HCT116 (cell line): ENCODE measurements around the gene SPRR5. TPM values are rescaled to one million over a fixed set of nuclear protein-coding genes. Genes with fewer than 3 reads are reported as not detected.

ENCODE experiments used
- ATAC-seq: fragments of 200-7000 bp; cut with Tn5 transposase; 2 replicates; pipeline ENCODE4 v1.9.1; 2020; ENCODE audit warnings: mild to moderate bottlenecking, moderate library complexity
- BruUV-seq: library from RNA; stranded (reverse); fragments of 400-500 nt; replicated peaks from 2 replicates; lab custom pipeline; 2021; lab: Mats Ljungman, UMichigan
- CTCF ChIA-PET: fragments of 300-600 bp; sonication (Branson Sonifier 250); formaldehyde crosslinking; loops from one replicate; lab custom pipeline; 2021; ENCODE audit warnings: antibody characterized with exemption; lab: Charles Lee
- POLR2A ChIA-PET: fragments of 300-600, 350-600 bp; sonication (Branson Sonifier 250); formaldehyde crosslinking; loops from one replicate; lab custom pipeline; 2021; ENCODE audit warnings: antibody characterized with exemption; lab: Charles Lee
- RAD21 ChIA-PET, 2 experiments: fragments of 300-600 bp; sonication (Branson Sonifier 250); formaldehyde crosslinking; loops; one replicate each; lab custom pipeline; 2023; ENCODE audit warnings: low total read pairs in 2 of 2; ENCODE audit not compliant: uncharacterized antibody in 2 of 2, unreplicated experiment in 2 of 2, low non-redundant PET in 1 of 2; lab: Charles Lee
- DNase-seq: peaks from one replicate; pipeline ENCODE4 v3.0.0-alpha.2; 2010; ENCODE audit warnings: low read depth, low spot score
- H2AFZ ChIP-seq: fragments of 200-600 bp; shearing (Covaris generic), sonication (generic); 2 replicates; pipeline ENCODE4 v1.6.1; 2017; ENCODE audit warnings: low read depth, mixed run types, mixed read lengths, antibody characterized with exemption, low read length; ENCODE audit not compliant: poor library complexity, severe bottlenecking
- H3K27ac ChIP-seq: 2 replicates; pipeline ENCODE4 v1.5.1; 2012; ENCODE audit warnings: low read depth, low read length
- H3K27me3 ChIP-seq: fragments of 200-600 bp; sonication (generic); 2 replicates; pipeline ENCODE4 v1.6.1; 2016; ENCODE audit warnings: mixed run types, low read length, mixed read lengths; ENCODE audit not compliant: insufficient read depth
- H3K36me3 ChIP-seq, 2 experiments: fragments of 200-500 bp in 1 of 2; fragments of 200-600 bp in 1 of 2; sonication (Bioruptor generic) in 1 of 2; sonication (generic) in 1 of 2; 2 replicates each; pipeline versions ENCODE4 v1.5.1 to v1.6.1; 2014 to 2016; ENCODE audit warnings: low read length in 2 of 2, inconsistent platforms in 1 of 2, mixed read lengths in 1 of 2, mixed run types in 1 of 2; ENCODE audit not compliant: insufficient read depth in 2 of 2, control insufficient read depth in 1 of 2
- H3K4me1 ChIP-seq, 2 experiments: fragments of 200-600 bp in 1 of 2; sonication (generic) in 1 of 2; 2 replicates each; pipeline versions ENCODE4 v1.5.1 to v1.6.1; 2012 to 2017; ENCODE audit warnings: low read length in 2 of 2, inconsistent platforms in 1 of 2, mild to moderate bottlenecking in 1 of 2, mixed read lengths in 1 of 2, mixed run types in 1 of 2, moderate library complexity in 1 of 2; ENCODE audit not compliant: insufficient read depth in 2 of 2, control insufficient read depth in 1 of 2
- H3K4me2 ChIP-seq: fragments of 200-600 bp; sonication (generic); 2 replicates; pipeline ENCODE4 v1.6.1; 2017; ENCODE audit warnings: mixed run types, low read length, mixed read lengths
- H3K4me3 ChIP-seq, 2 experiments: fragments of 200-600 bp in 1 of 2; sonication (generic) in 1 of 2; replicated peaks in 1 of 2; 2 replicates each; pipeline ENCODE4 v1.5.1; 2011 to 2016; ENCODE audit warnings: low read length in 2 of 2, control low read depth in 1 of 2, low read depth in 1 of 2, mild to moderate bottlenecking in 1 of 2, mixed read lengths in 1 of 2, mixed run types in 1 of 2
- H3K79me2 ChIP-seq: fragments of 200-600 bp; sonication (generic); 2 replicates; pipeline ENCODE4 v1.6.1; 2017; ENCODE audit warnings: mild to moderate bottlenecking, mixed run types, low read length, moderate library complexity, mixed read lengths; ENCODE audit not compliant: insufficient read depth
- H3K9ac ChIP-seq: fragments of 200-600 bp; sonication (generic); 2 replicates; pipeline ENCODE4 v1.6.1; 2016; ENCODE audit warnings: low read length, mixed read lengths
- H3K9me2 ChIP-seq: fragments of 200-600 bp; sonication (generic), shearing (Covaris generic); 2 replicates; pipeline ENCODE4 v1.6.1; 2017; ENCODE audit warnings: mixed run types, mild to moderate bottlenecking, moderate library complexity; ENCODE audit not compliant: insufficient read depth
- H3K9me3 ChIP-seq, 2 experiments: fragments of 200-500 bp in 1 of 2; fragments of 200-600 bp in 1 of 2; sonication (Bioruptor generic) in 1 of 2; sonication (generic) in 1 of 2; 2 replicates each; pipeline ENCODE4 v1.6.1; 2014 to 2017; ENCODE audit warnings: low read length in 2 of 2, mixed read lengths in 2 of 2, inconsistent platforms in 1 of 2, low read depth in 1 of 2, mild to moderate bottlenecking in 1 of 2, mixed run types in 1 of 2, moderate library complexity in 1 of 2; ENCODE audit not compliant: control insufficient read depth in 1 of 2, insufficient read depth in 1 of 2
- H4K20me1 ChIP-seq: fragments of 200-600 bp; sonication (generic), shearing (Covaris generic); 2 replicates; pipeline ENCODE4 v1.6.1; 2017; ENCODE audit warnings: mixed run types, mild to moderate bottlenecking, moderate library complexity; ENCODE audit not compliant: insufficient read depth
- CEBPB ChIP-seq: IDR thresholded peaks from 2 replicates; pipeline ENCODE4 v1.6.1; 2012; ENCODE audit warnings: low read depth
- CTCF ChIP-seq, 3 experiments: fragments of 200-600 bp in 1 of 3; sonication (generic) in 1 of 3; IDR thresholded peaks in 2 of 3; conservative IDR thresholded peaks in 1 of 3; 2 replicates each; pipeline ENCODE4 v1.5.1; 2012 to 2017; ENCODE audit warnings: low read depth in 2 of 3, low read length in 2 of 3, antibody characterized with exemption in 1 of 3, borderline replicate concordance in 1 of 3, control low read depth in 1 of 3, mild to moderate bottlenecking in 1 of 3, mixed read lengths in 1 of 3, mixed run types in 1 of 3, moderate library complexity in 1 of 3; ENCODE audit not compliant: insufficient read depth in 1 of 3
- EZH2 ChIP-seq: fragments of 200-600 bp; sonication (generic); IDR thresholded peaks from 2 replicates; pipeline ENCODE4 v1.6.1; 2017; ENCODE audit warnings: antibody characterized with exemption, mixed run types
- FOSL1 ChIP-seq: IDR thresholded peaks from 2 replicates; pipeline ENCODE4 v1.6.1; 2012; ENCODE audit warnings: low read depth
- RAD21 ChIP-seq: IDR thresholded peaks from 2 replicates; pipeline ENCODE4 v1.6.1; 2012; ENCODE audit warnings: low read depth, mild to moderate bottlenecking
- SIN3A ChIP-seq: IDR thresholded peaks from 2 replicates; pipeline ENCODE4 v1.6.1; 2012; ENCODE audit warnings: low read depth
- YY1 ChIP-seq: IDR thresholded peaks from 2 replicates; pipeline ENCODE4 v1.6.1; 2011; ENCODE audit warnings: low read length, low read depth, moderate library complexity, mild to moderate bottlenecking; ENCODE audit not compliant: insufficient replicate concordance; ENCODE audit errors: extremely low read depth
- ZFX ChIP-seq: fragments of 450-650 bp; IDR thresholded peaks from 2 replicates; pipeline ENCODE4 v1.6.1; 2017
- intact Hi-C: fragments of 100-400 bp; cut with micrococcal nuclease; formaldehyde crosslinking; loops from 2 replicates; pipeline ENCODE4 v1.10.0; 2022
- total RNA-seq: library from RNA; stranded (reverse); gene quantifications from one replicate; pipeline ENCODE4 v1.2.1, GENCODE V29; 2021; ENCODE audit not compliant: unreplicated experiment
- TF ChIP-seq, protein P1 (sequence below): IDR thresholded peaks from 2 replicates; pipeline ENCODE4 v1.6.1; 2011; ENCODE audit warnings: mild to moderate bottlenecking, low read length, moderate library complexity; ENCODE audit not compliant: insufficient replicate concordance; ENCODE audit errors: extremely low read depth
- TF ChIP-seq, protein P2 (sequence below): IDR thresholded peaks from 2 replicates; pipeline ENCODE4 v1.6.1; 2012

Gene SPRR5
- total RNA-seq, 1 experiment from 2014 or later: not detected

DNA sequence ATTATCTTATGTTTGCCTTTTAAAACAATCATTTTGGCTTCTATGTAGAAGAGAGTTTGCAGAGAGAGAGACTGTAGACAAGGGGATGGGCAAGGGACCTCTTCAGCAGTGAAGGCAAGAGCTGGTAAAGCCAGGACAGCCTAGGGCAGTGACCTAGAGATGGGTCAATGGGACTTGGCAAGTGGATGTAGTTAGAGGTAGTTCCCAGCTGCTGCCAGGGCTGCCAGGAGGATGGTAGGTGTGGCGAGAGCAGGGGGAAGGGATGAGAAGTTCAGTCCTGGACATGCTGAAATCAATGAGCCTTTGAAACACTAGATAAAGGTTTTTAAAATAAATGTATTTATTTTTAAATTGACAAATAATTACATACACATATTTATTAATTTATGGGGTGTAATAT, 6.4 kb upstream of the SPRR5 start:
- no peak overlapping the region for H3K9ac ChIP-seq
- H3K9me3 ChIP-seq: no peaks in the 10 kb centered on the region
- intact Hi-C loops: no loop called here
- H3K4me2 ChIP-seq: no peak overlapping the region
- ChIA-PET RAD21 (no interaction called here), POLR2A (no interaction called here), CTCF (no interaction called here)
- H4K20me1 ChIP-seq: no peaks in the 10 kb centered on the region
- H3K9me2 ChIP-seq: no peaks in the 10 kb centered on the region
- ATAC-seq (no peak), DNase-seq (no peak)
- H3K27me3 ChIP-seq: no peaks in the 10 kb centered on the region
- no peaks in the 10 kb centered on the region for H3K79me2 ChIP-seq
- H3K36me3 ChIP-seq: no peaks in the 10 kb centered on the region
- H2AFZ ChIP-seq: no peak overlapping the region
- H3K27ac ChIP-seq: no peak overlapping the region
- no peak overlapping the region for H3K4me3 ChIP-seq
- TF ChIP-seq FOSL1 (no peak), SIN3A (no peak), YY1 (no peak), CEBPB (no peak), ZFX (no peak), RAD21 (no peak)
- TF ChIP-seq, protein P1, sequence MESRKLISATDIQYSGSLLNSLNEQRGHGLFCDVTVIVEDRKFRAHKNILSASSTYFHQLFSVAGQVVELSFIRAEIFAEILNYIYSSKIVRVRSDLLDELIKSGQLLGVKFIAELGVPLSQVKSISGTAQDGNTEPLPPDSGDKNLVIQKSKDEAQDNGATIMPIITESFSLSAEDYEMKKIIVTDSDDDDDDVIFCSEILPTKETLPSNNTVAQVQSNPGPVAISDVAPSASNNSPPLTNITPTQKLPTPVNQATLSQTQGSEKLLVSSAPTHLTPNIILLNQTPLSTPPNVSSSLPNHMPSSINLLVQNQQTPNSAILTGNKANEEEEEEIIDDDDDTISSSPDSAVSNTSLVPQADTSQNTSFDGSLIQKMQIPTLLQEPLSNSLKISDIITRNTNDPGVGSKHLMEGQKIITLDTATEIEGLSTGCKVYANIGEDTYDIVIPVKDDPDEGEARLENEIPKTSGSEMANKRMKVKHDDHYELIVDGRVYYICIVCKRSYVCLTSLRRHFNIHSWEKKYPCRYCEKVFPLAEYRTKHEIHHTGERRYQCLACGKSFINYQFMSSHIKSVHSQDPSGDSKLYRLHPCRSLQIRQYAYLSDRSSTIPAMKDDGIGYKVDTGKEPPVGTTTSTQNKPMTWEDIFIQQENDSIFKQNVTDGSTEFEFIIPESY: no peak
- no peaks in the 10 kb centered on the region for H3K4me1 ChIP-seq
- BruUV-seq: no TSS peak

- ChIA-PET POLR2A (no interaction called here), CTCF (no interaction called here), RAD21 (no interaction called here)
- Histone ChIP-seq H3K79me2 (no peaks in the 10 kb centered on the region), H3K9me3 (no peaks in the 10 kb centered on the region), H3K9me2 (no peaks in the 10 kb centered on the region), H3K4me1 (no peaks in the 10 kb centered on the region), H2AFZ (no peak overlapping the region), H3K9ac (no peak overlapping the region), H3K27me3 (peaks cover 4% of the 10 kb centered on the region; the same call in 1 of the 2 replicates), H3K36me3 (no peaks in the 10 kb centered on the region), H3K4me2 (no peak overlapping the region), H3K27ac (no peak overlapping the region), H4K20me1 (no peaks in the 10 kb centered on the region), H3K4me3 (no peak overlapping the region)
- no peak for TF ChIP-seq EZH2
- TF ChIP-seq CTCF (IDR thresholded peaks at IDR 0.05 in 2 of 3, conservative IDR thresholded peaks at IDR 0.05 in 1 of 3; ENCODE audit: borderline replicate concordance in 1 of 3, insufficient read depth in 1 of 3, low read depth in 2 of 3, low read length in 2 of 3): peak in 2 of 3 experiments; percentile 22 to 41; a peak in 2 of 6 replicates
- TF ChIP-seq, protein P2, sequence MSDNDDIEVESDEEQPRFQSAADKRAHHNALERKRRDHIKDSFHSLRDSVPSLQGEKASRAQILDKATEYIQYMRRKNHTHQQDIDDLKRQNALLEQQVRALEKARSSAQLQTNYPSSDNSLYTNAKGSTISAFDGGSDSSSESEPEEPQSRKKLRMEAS: peak; percentile 36; the same call in 1 of the 2 replicates
- DNase-seq (no peak), ATAC-seq (peak; percentile 70)
- BruUV-seq: no TSS peak
- intact Hi-C loops: no loop called here
Observed at GRCh38 chr1:152941037-152941711, 5.8 kb upstream of the SPRR5 start.
